Activated CD4-positive, alpha-beta T cell treated with anti-CD3 and anti-CD28 coated beads, Interleukin-2, amount 10 ng/mL, durations not matched to agents 7 days and 5 days (primary cell): ENCODE measurements around the gene SUN1. TPM values are rescaled to one million over a fixed set of nuclear protein-coding genes. Genes with fewer than 3 reads are reported as not detected.
A peak's percentile ranks its signal among the peaks of the same experiment; 100 is the strongest.

Experiments
- CTCF ChIA-PET: fragments of 350-600 bp; sonication (Branson Sonifier 250); formaldehyde crosslinking; loops from one replicate; lab custom pipeline; 2021; ENCODE audit warnings: antibody characterized with exemption; lab: Charles Lee
- POLR2A ChIA-PET: fragments of 350-600 bp; sonication (Branson Sonifier 250); formaldehyde crosslinking; loops from one replicate; lab custom pipeline; 2021; ENCODE audit warnings: antibody characterized with exemption; lab: Charles Lee
- DNase-seq: peaks from one replicate; pipeline ENCODE4 v3.0.0-alpha.2; 2020
- H3K27ac Mint-ChIP-seq: one replicate; pipeline ENCODE4 v1.8.0; 2021; ENCODE audit warnings: mild to moderate bottlenecking, moderate library complexity, mixed read lengths
- H3K27me3 Mint-ChIP-seq: one replicate; pipeline ENCODE4 v1.8.0; 2021; ENCODE audit warnings: mixed read lengths
- H3K36me3 Mint-ChIP-seq: one replicate; pipeline ENCODE4 v1.8.0; 2021; ENCODE audit warnings: low read depth, mixed read lengths
- H3K4me1 Mint-ChIP-seq: one replicate; pipeline ENCODE4 v1.8.0; 2021; ENCODE audit warnings: mixed read lengths
- H3K4me3 Mint-ChIP-seq: one replicate; pipeline ENCODE4 v1.8.0; 2021; ENCODE audit warnings: mild to moderate bottlenecking, moderate library complexity, mixed read lengths
- H3K9me3 Mint-ChIP-seq: one replicate; pipeline ENCODE4 v1.8.0; 2021; ENCODE audit warnings: mixed read lengths
- total RNA-seq, 2 experiments: library from RNA; stranded (reverse); gene quantifications; one replicate each; pipeline ENCODE4 v1.2.3, GENCODE V29; 2021

The SUN1 gene, protein sequence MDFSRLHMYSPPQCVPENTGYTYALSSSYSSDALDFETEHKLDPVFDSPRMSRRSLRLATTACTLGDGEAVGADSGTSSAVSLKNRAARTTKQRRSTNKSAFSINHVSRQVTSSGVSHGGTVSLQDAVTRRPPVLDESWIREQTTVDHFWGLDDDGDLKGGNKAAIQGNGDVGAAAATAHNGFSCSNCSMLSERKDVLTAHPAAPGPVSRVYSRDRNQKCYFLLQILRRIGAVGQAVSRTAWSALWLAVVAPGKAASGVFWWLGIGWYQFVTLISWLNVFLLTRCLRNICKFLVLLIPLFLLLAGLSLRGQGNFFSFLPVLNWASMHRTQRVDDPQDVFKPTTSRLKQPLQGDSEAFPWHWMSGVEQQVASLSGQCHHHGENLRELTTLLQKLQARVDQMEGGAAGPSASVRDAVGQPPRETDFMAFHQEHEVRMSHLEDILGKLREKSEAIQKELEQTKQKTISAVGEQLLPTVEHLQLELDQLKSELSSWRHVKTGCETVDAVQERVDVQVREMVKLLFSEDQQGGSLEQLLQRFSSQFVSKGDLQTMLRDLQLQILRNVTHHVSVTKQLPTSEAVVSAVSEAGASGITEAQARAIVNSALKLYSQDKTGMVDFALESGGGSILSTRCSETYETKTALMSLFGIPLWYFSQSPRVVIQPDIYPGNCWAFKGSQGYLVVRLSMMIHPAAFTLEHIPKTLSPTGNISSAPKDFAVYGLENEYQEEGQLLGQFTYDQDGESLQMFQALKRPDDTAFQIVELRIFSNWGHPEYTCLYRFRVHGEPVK
- total RNA-seq: 10 to 100 TPM; 76.8 to 78.5 TPM

GRCh38 chr7:832167-832967, at the start of gene SUN1:
Gene SUN1, plus strand, starts transcription at chr7:832476. Its CDS starts 49 bp downstream, at chr7:832525.
- no peaks in the 10 kb centered on the region for H3K9me3 Mint-ChIP-seq
- no peaks in the 10 kb centered on the region for H3K27me3 Mint-ChIP-seq
- H3K4me1 Mint-ChIP-seq: peaks cover 57% of the 10 kb centered on the region
- peak within 1 kb of the TSS; percentile 70 for H3K4me3 Mint-ChIP-seq
- ChIA-PET CTCF (interaction anchor here (0.6 to 1.7 kb wide), 6 partner anchors 8 to 570 kb away, joined by 3 to 5 read pairs (median 4); no protein-coding TSS in a partner anchor), POLR2A (interaction anchor here (0.6 kb wide), 1 partner anchor 69 kb away, joined by 3 read pairs; no protein-coding TSS in a partner anchor)
- peak within 1 kb of the TSS; percentile 95 for H3K27ac Mint-ChIP-seq
- DNase-seq: peak; percentile 81
- H3K36me3 Mint-ChIP-seq: peaks cover 13% of the 10 kb centered on the region

DNA sequence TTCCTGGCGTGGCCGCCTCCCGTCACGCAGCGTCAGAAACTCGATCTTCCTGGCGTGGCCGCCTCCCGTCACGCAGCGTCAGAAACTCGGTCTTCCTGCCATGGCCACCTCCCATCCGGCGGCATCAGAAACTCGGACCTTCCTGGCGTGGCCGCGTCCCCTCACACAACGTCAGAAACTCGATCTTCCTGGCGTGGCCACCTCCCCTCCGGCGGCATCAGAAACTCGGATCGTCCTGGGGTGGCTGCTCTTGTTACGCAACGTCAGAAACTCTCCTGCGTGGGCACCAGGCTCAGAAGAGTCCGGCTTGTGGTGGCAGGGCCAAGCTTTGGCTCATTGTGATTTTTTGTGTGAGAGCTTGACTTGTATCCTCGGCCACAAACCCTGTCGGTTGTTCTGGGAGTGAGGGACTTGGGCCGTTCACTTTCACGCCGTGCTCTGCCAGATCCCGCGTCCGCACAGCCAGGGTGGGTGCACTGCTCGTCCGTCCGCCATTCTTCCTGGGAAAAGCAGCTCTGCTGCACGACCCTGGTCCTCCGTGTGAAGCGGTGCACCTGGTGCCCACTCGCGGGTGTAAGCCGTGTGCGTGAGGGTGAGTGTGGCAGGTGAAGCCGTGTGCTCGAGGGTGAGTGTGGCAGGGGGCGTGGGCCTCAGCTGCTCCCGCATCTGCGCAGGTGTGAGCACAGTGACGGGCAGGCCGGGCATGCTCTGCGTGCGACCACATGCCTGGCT, 49.4 kb upstream of the SUN1 start:
- DNase-seq: no peak
- Mint-ChIP-seq H3K4me1 (peaks cover 3% of the 10 kb centered on the region), H3K36me3 (peaks cover 15% of the 10 kb centered on the region), H3K27me3 (no peaks in the 10 kb centered on the region), H3K4me3 (no peak overlapping the region), H3K27ac (no peak overlapping the region), H3K9me3 (no peaks in the 10 kb centered on the region)
- ChIA-PET CTCF (interaction anchor here (1.2 kb wide), 1 partner anchor 16 kb away, joined by 3 read pairs; no protein-coding TSS in a partner anchor), POLR2A (no interaction called here)

GRCh38 chr7:783556-784490, 48.5 kb upstream of the SUN1 start:
- H3K4me3 Mint-ChIP-seq: no peak overlapping the region
- no peak for DNase-seq
- CTCF ChIA-PET: interaction anchor here (0.5 to 1.2 kb wide), 3 partner anchors 16 to 451 kb away, joined by 3 to 8 read pairs (median 3); no protein-coding TSS in a partner anchor
- H3K9me3 Mint-ChIP-seq: peaks cover 2% of the 10 kb centered on the region
- H3K27ac Mint-ChIP-seq: no peak overlapping the region
- H3K4me1 Mint-ChIP-seq: peaks cover 3% of the 10 kb centered on the region
- H3K27me3 Mint-ChIP-seq: no peaks in the 10 kb centered on the region
- H3K36me3 Mint-ChIP-seq: peaks cover 18% of the 10 kb centered on the region
- POLR2A ChIA-PET: no interaction called here

- Mint-ChIP-seq H3K4me3 (no peak overlapping the region), H3K27ac (no peak overlapping the region), H3K9me3 (peaks cover 7% of the 10 kb centered on the region), H3K4me1 (peaks cover 3% of the 10 kb centered on the region), H3K36me3 (peaks cover 23% of the 10 kb centered on the region), H3K27me3 (no peaks in the 10 kb centered on the region)
- ChIA-PET POLR2A (no interaction called here), CTCF (no interaction called here)
- DNase-seq: no peak
Measured at GRCh38 chr7:784971-785370, 47.3 kb upstream of the SUN1 start.

GRCh38 chr7:785416-785815, 46.9 kb upstream of the SUN1 start:
- DNase-seq: no peak
- Mint-ChIP-seq H3K27ac (no peak overlapping the region), H3K4me1 (peaks cover 3% of the 10 kb centered on the region), H3K4me3 (no peak overlapping the region), H3K36me3 (peaks cover 23% of the 10 kb centered on the region), H3K9me3 (peaks cover 7% of the 10 kb centered on the region), H3K27me3 (no peaks in the 10 kb centered on the region)
- ChIA-PET CTCF (no interaction called here), POLR2A (no interaction called here)

DNA sequence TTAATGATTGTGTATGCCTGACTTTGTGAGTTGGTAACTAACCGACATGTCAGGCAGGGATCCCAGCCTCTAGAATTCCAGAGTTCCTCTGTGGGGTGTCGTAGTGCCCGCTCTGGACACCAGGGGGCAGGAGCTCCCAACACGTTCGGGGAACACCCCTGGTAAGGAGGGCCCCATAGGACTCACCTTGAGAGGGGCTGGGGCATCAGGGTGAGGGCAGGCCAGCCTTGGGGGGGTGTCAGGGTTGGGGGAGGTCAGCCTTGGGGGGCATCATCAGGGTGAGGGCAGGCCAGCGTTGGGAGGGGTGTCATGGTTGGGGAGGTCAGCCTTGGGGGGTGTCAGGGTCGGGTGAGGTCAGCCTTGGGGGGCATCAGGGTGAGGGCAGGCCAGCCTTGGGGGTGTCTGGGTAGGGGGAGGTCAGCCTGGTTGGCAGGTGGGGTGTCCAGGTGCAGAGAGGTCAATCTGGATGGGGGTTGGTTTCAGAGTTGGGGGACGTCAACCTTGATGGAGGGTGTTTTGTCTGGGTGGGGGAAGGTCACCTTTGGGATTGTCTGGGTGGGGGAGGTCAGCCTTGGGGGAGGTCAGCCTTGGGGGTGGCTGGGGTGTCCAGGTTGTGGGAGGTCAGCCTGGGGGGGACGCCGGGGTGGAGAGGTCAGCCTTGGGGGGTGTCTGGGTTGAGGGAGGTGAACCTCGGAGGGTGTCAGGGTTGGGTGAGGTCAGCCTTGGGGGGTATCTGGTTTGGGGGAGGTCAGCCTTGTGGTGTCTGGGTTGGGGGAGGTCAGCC, 45.6 kb upstream of the SUN1 start:
- Mint-ChIP-seq H3K27me3 (no peaks in the 10 kb centered on the region), H3K9me3 (peaks cover 7% of the 10 kb centered on the region), H3K4me1 (peaks cover 3% of the 10 kb centered on the region), H3K27ac (no peak overlapping the region), H3K4me3 (no peak overlapping the region), H3K36me3 (peaks cover 22% of the 10 kb centered on the region)
- CTCF ChIA-PET: interaction anchor here (0.6 to 1.5 kb wide), 6 partner anchors 10 to 537 kb away, joined by 3 to 7 read pairs (median 3); no protein-coding TSS in a partner anchor
- DNase-seq: peak; percentile 71
- POLR2A ChIA-PET: no interaction called here

DNA sequence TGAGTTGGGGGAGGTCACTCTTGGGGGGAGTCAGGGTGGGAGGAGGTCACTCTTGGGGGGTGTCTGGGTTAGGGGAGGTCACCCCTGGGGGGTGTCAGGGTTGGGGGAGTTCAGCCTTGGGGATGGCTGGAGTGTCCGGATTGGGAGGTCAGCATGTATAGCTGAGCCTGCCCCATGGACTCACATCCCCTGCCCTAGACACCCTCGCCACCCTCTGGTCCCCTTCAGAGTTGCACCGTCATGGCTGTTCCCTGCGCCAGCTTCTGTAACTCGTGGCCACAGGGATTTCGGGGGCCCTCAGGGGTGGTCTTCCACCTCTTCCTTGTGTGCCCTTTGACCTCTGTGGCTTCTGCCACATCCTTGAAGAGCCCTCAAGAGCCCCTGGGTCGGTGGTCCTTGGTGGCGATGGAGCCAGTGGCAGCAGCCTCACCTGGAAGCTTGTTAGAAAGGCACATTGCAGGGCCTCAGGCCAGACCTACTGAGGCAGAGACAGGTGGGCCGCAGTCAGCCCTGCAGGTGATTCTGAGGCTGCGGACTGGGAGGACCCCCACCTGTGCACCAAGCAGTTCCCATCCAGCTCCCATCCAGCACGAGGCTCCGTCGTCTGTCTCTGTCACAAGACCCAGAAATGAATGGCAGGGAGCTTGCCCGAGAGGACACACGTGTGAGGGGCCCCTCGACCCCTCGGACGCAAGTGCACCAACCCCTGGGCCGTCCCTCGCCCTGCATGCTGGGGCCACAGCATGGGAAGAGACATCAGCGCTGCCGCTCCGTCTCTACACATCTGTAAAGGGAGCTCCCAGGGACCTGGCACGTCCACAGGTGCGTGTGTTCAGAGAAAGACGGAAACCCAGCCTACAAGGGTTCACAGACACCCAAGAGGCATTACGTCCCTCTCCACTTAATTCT, 44.7 kb upstream of the SUN1 start:
- ChIA-PET POLR2A (no interaction called here), CTCF (interaction anchor here (1.2 to 1.5 kb wide), 3 partner anchors 86 to 461 kb away, joined by 3 to 7 read pairs (median 3); no protein-coding TSS in a partner anchor)
- H3K36me3 Mint-ChIP-seq: peaks cover 17% of the 10 kb centered on the region
- H3K4me1 Mint-ChIP-seq: peaks cover 3% of the 10 kb centered on the region
- no peak overlapping the region for H3K27ac Mint-ChIP-seq
- DNase-seq: no peak
- no peak overlapping the region for H3K4me3 Mint-ChIP-seq
- H3K9me3 Mint-ChIP-seq: peaks cover 7% of the 10 kb centered on the region
- H3K27me3 Mint-ChIP-seq: no peaks in the 10 kb centered on the region

DNA sequence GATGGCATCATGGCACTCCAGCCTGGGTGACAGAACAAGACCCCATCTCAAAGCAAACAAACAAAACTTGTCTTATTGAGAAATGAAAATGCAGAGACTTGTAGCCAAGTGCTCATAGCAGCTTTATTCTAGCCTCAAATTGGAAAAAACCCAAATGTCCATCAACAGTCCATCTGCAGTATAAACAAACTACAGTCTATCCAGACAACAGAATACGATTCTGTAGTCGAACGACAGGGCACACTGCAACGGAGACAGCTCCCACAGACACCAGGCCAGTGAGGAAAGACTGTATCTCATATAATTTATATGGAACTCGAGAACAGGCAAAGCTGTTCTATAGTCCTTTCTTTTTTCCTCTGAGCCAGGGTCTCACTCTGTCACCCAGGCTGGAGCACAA, 40.8 kb upstream of the SUN1 start:
- ChIA-PET CTCF (interaction anchor here (3.0 kb wide), 1 partner anchor 81 kb away, joined by 17 read pairs; no protein-coding TSS in a partner anchor), POLR2A (no interaction called here)
- DNase-seq: no peak
- H3K4me3 Mint-ChIP-seq: no peak overlapping the region
- H3K36me3 Mint-ChIP-seq: peaks cover 9% of the 10 kb centered on the region
- H3K27ac Mint-ChIP-seq: no peak overlapping the region
- H3K27me3 Mint-ChIP-seq: no peaks in the 10 kb centered on the region
- H3K4me1 Mint-ChIP-seq: no peaks in the 10 kb centered on the region
- H3K9me3 Mint-ChIP-seq: peaks cover 7% of the 10 kb centered on the region

- ChIA-PET POLR2A (no interaction called here), CTCF (interaction anchor here (0.6 to 0.7 kb wide), 2 partner anchors 30 to 77 kb away, joined by 3 read pairs; no protein-coding TSS in a partner anchor)
- peaks cover 3% of the 10 kb centered on the region for H3K36me3 Mint-ChIP-seq
- DNase-seq: no peak
- H3K4me1 Mint-ChIP-seq: no peaks in the 10 kb centered on the region
- H3K27ac Mint-ChIP-seq: no peak overlapping the region
- no peak overlapping the region for H3K4me3 Mint-ChIP-seq
- peaks cover 3% of the 10 kb centered on the region for H3K9me3 Mint-ChIP-seq
- no peaks in the 10 kb centered on the region for H3K27me3 Mint-ChIP-seq
Measured at GRCh38 chr7:794207-794606, 38.1 kb upstream of the SUN1 start.
